DND-41 (cell line): ENCODE data around the gene ZCCHC13.

Source experiments
- ATAC-seq: fragments of 200-7000 bp; cut with Tn5 transposase; 3 replicates; pipeline ENCODE4 v1.9.1; 2021; ENCODE audit warnings: low read depth; ENCODE audit not compliant: insufficient read depth
- DNase-seq: peaks from one replicate; pipeline ENCODE4 v3.0.0-alpha.2; 2020
- H2AFZ ChIP-seq: 2 replicates; pipeline ENCODE4 v1.6.0; 2012; ENCODE audit warnings: low read depth, low read length
- H3K27ac ChIP-seq: 2 replicates; pipeline ENCODE4 v1.5.1; 2012; ENCODE audit warnings: low read length, inconsistent platforms
- H3K27me3 ChIP-seq: fragments of 200-600 bp; sonication (generic); 2 replicates; pipeline ENCODE4 v1.6.0; 2012; ENCODE audit warnings: low read length, mild to moderate bottlenecking, inconsistent platforms; ENCODE audit not compliant: insufficient read depth, poor library complexity
- H3K36me3 ChIP-seq: 2 replicates; pipeline ENCODE4 v1.5.1; 2012; ENCODE audit warnings: low read length, inconsistent platforms; ENCODE audit not compliant: insufficient read depth
- H3K4me1 ChIP-seq: 2 replicates; pipeline ENCODE4 v1.5.1; 2012; ENCODE audit warnings: mild to moderate bottlenecking, low read length; ENCODE audit not compliant: insufficient read depth
- H3K4me2 ChIP-seq: 2 replicates; pipeline ENCODE4 v1.6.0; 2012; ENCODE audit warnings: mild to moderate bottlenecking, moderate library complexity, low read length, inconsistent platforms; ENCODE audit not compliant: insufficient read depth
- H3K4me3 ChIP-seq, 2 experiments: fragments of 200-600 bp in 1 of 2; shearing (Covaris generic) in 1 of 2; 2 replicates each; pipeline ENCODE4 v1.5.1; 2012 to 2016; ENCODE audit warnings: inconsistent platforms in 2 of 2, low read length in 2 of 2, mild to moderate bottlenecking in 2 of 2, low read depth in 1 of 2, moderate library complexity in 1 of 2
- H3K79me2 ChIP-seq: 2 replicates; pipeline ENCODE4 v1.6.0; 2012; ENCODE audit warnings: low read length, inconsistent platforms; ENCODE audit not compliant: insufficient read depth
- H3K9ac ChIP-seq: 2 replicates; pipeline ENCODE4 v1.6.0; 2012; ENCODE audit warnings: low read depth, mild to moderate bottlenecking, inconsistent platforms, low read length, moderate library complexity
- H3K9me3 ChIP-seq: 2 replicates; pipeline ENCODE4 v1.5.1; 2012; ENCODE audit warnings: low read length, moderate library complexity, mild to moderate bottlenecking, inconsistent platforms; ENCODE audit not compliant: insufficient read depth, severe bottlenecking
- H4K20me1 ChIP-seq: 2 replicates; pipeline ENCODE4 v1.6.0; 2012; ENCODE audit warnings: low read length; ENCODE audit not compliant: insufficient read depth
- CTCF ChIP-seq: IDR thresholded peaks from 2 replicates; pipeline ENCODE4 v1.5.1; 2012; ENCODE audit warnings: borderline replicate concordance, low read length, moderate library complexity, mild to moderate bottlenecking; ENCODE audit not compliant: poor library complexity, severe bottlenecking; ENCODE audit errors: extremely low read depth
- EZH2 ChIP-seq: IDR thresholded peaks from 3 replicates; pipeline ENCODE4 v1.6.1; 2012; ENCODE audit warnings: borderline replicate concordance, low read depth, mild to moderate bottlenecking, moderate library complexity, low read length, inconsistent platforms; ENCODE audit not compliant: severe bottlenecking

The ZCCHC13 gene

GRCh38 chrX:74262452-74263209 is 41.3 kb upstream of the ZCCHC13 start:
- no peak overlapping the region for H3K4me3 ChIP-seq
- H3K27ac ChIP-seq: no peak overlapping the region
- H3K79me2 ChIP-seq: peaks cover 9% of the 10 kb centered on the region
- no peaks in the 10 kb centered on the region for H4K20me1 ChIP-seq
- H3K9me3 ChIP-seq: peaks cover 2% of the 10 kb centered on the region
- DNase-seq (no peak), ATAC-seq (no peak)
- no peaks in the 10 kb centered on the region for H3K4me1 ChIP-seq
- H3K27me3 ChIP-seq: no peaks in the 10 kb centered on the region
- no peak overlapping the region for H3K9ac ChIP-seq
- no peak overlapping the region for H3K4me2 ChIP-seq
- H2AFZ ChIP-seq: no peak overlapping the region
- TF ChIP-seq CTCF (no peak), EZH2 (no peak)
- H3K36me3 ChIP-seq: peaks cover 64% of the 10 kb centered on the region

- Histone ChIP-seq H3K79me2 (peaks cover 16% of the 10 kb centered on the region), H3K4me2 (no peak overlapping the region), H3K36me3 (peaks cover 67% of the 10 kb centered on the region), H3K27me3 (no peaks in the 10 kb centered on the region), H3K4me1 (no peaks in the 10 kb centered on the region), H3K4me3 (no peak overlapping the region), H2AFZ (no peak overlapping the region), H3K9me3 (no peaks in the 10 kb centered on the region), H4K20me1 (no peaks in the 10 kb centered on the region), H3K9ac (no peak overlapping the region), H3K27ac (no peak overlapping the region)
- ATAC-seq: no peak
- no peak for DNase-seq
- TF ChIP-seq CTCF: no peak
- TF ChIP-seq EZH2: no peak
Observed at GRCh38 chrX:74270393-74270792, 33.6 kb upstream of the ZCCHC13 start.

- Histone ChIP-seq H3K27me3 (no peaks in the 10 kb centered on the region), H4K20me1 (no peaks in the 10 kb centered on the region), H3K36me3 (peaks cover 72% of the 10 kb centered on the region), H3K4me2 (no peak overlapping the region), H3K4me1 (no peaks in the 10 kb centered on the region), H3K9ac (no peak overlapping the region), H3K27ac (no peak overlapping the region), H2AFZ (no peak overlapping the region), H3K79me2 (peaks cover 14% of the 10 kb centered on the region), H3K9me3 (no peaks in the 10 kb centered on the region), H3K4me3 (no peak overlapping the region)
- no peak for ATAC-seq
- DNase-seq: no peak
- TF ChIP-seq CTCF (no peak), EZH2 (no peak)
Observed at GRCh38 chrX:74272230-74272629, 31.8 kb upstream of the ZCCHC13 start.

- ATAC-seq (no peak), DNase-seq (no peak)
- H3K27me3 ChIP-seq: no peaks in the 10 kb centered on the region
- H3K4me3 ChIP-seq: no peak overlapping the region
- H3K79me2 ChIP-seq: peaks cover 3% of the 10 kb centered on the region; the same call in 1 of the 2 replicates
- peaks cover 75% of the 10 kb centered on the region for H3K36me3 ChIP-seq
- H3K9me3 ChIP-seq: no peaks in the 10 kb centered on the region
- H4K20me1 ChIP-seq: no peaks in the 10 kb centered on the region
- H2AFZ ChIP-seq: no peak overlapping the region
- H3K9ac ChIP-seq: no peak overlapping the region
- TF ChIP-seq CTCF: no peak
- no peak for TF ChIP-seq EZH2
- H3K4me1 ChIP-seq: no peaks in the 10 kb centered on the region
- H3K27ac ChIP-seq: no peak overlapping the region
- H3K4me2 ChIP-seq: no peak overlapping the region
Observed at GRCh38 chrX:74274516-74274915, 29.5 kb upstream of the ZCCHC13 start.
